OCI-LY7 (cell line): ENCODE measurements around the gene PAK1. TPM values are rescaled to one million over a fixed set of nuclear protein-coding genes. Genes with fewer than 3 reads are reported as not detected.

Experiments used
- BruUV-seq: library from RNA; stranded (reverse); fragments of 400-500 nt; replicated peaks from 2 replicates; lab custom pipeline; 2021; lab: Mats Ljungman, UMichigan
- CTCF ChIA-PET: fragments of 300-600 bp; sonication (Branson Sonifier 250); formaldehyde crosslinking; loops from one replicate; lab custom pipeline; 2022; ENCODE audit warnings: antibody characterized with exemption; ENCODE audit not compliant: unreplicated experiment; lab: Charles Lee
- POLR2A ChIA-PET: fragments of 300-600 bp; sonication (Branson Sonifier 250); formaldehyde crosslinking; loops from one replicate; lab custom pipeline; 2022; ENCODE audit warnings: antibody characterized with exemption; lab: Charles Lee
- DNase-seq: peaks from one replicate; pipeline ENCODE4 v3.0.0-alpha.2; 2015; ENCODE audit warnings: low spot score
- H2AFZ ChIP-seq: fragments of 200-600 bp; sonication (generic), shearing (Covaris generic); 2 replicates; pipeline ENCODE4 v1.6.1; 2014; ENCODE audit warnings: mild to moderate bottlenecking, antibody characterized with exemption, low read length, moderate library complexity
- H3K27ac ChIP-seq: fragments of 200-600 bp; sonication (generic); 2 replicates; pipeline ENCODE4 v1.5.1; 2014; ENCODE audit warnings: mixed run types, low read depth, mild to moderate bottlenecking, moderate library complexity, low read length, inconsistent platforms; ENCODE audit not compliant: poor library complexity, severe bottlenecking
- H3K36me3 ChIP-seq: fragments of 200-600 bp; sonication (generic); 2 replicates; pipeline ENCODE4 v1.6.1; 2014; ENCODE audit warnings: mild to moderate bottlenecking, antibody characterized with exemption, low read length, moderate library complexity, mixed read lengths; ENCODE audit not compliant: insufficient read depth
- H3K4me1 ChIP-seq: fragments of 200-600 bp; sonication (generic); 2 replicates; pipeline ENCODE4 v1.5.1; 2014; ENCODE audit warnings: mild to moderate bottlenecking, low read length; ENCODE audit not compliant: insufficient read depth, poor library complexity, severe bottlenecking
- H3K4me2 ChIP-seq: fragments of 200-600 bp; sonication (generic); 2 replicates; pipeline ENCODE4 v1.6.1; 2014; ENCODE audit warnings: mild to moderate bottlenecking, low read length
- H3K4me3 ChIP-seq: fragments of 200-600 bp; sonication (generic); 2 replicates; pipeline ENCODE4 v1.5.1; 2014; ENCODE audit warnings: mild to moderate bottlenecking, low read depth, low read length; ENCODE audit not compliant: poor library complexity, severe bottlenecking
- H3K79me2 ChIP-seq: fragments of 200-600 bp; sonication (generic); 2 replicates; pipeline ENCODE4 v1.6.1; 2016; ENCODE audit warnings: low read depth, mild to moderate bottlenecking, low read length, moderate library complexity, mixed read lengths; ENCODE audit not compliant: insufficient read depth
- H3K9me2 ChIP-seq: fragments of 200-600 bp; sonication (generic); 2 replicates; pipeline ENCODE4 v1.6.1; 2016; ENCODE audit warnings: mild to moderate bottlenecking, low read length, mixed read lengths; ENCODE audit not compliant: insufficient read depth
- H3K9me3 ChIP-seq: fragments of 200-600 bp; sonication (generic); 2 replicates; pipeline ENCODE4 v1.6.1; 2014; ENCODE audit warnings: mild to moderate bottlenecking, mixed run types, low read length, mixed read lengths
- H4K20me1 ChIP-seq: fragments of 200-600 bp; sonication (generic); 2 replicates; pipeline ENCODE4 v1.6.1; 2014; ENCODE audit warnings: mild to moderate bottlenecking, antibody characterized with exemption, low read length, moderate library complexity, mixed read lengths; ENCODE audit not compliant: insufficient read depth
- CTCF ChIP-seq: fragments of 200-600 bp; sonication (generic); conservative IDR thresholded peaks from 2 replicates; pipeline ENCODE4 v1.5.1; 2014; ENCODE audit warnings: mild to moderate bottlenecking, antibody characterized with exemption, low read length, moderate library complexity, mixed read lengths
- EZH2phosphoT487 ChIP-seq: fragments of 200-600 bp; sonication (generic); IDR thresholded peaks from 2 replicates; pipeline ENCODE4 v1.6.1; 2018; ENCODE audit warnings: low read depth, borderline replicate concordance, mild to moderate bottlenecking, mixed run types, antibody characterized with exemption, low read length, moderate library complexity, mixed read lengths
- intact Hi-C: fragments of 100-400 bp; cut with micrococcal nuclease; formaldehyde crosslinking; loops from one replicate; pipeline ENCODE4 v1.10.0; 2022; ENCODE audit not compliant: unreplicated experiment
- total RNA-seq, 2 experiments: library from RNA; depleted of rRNA in 1 of 2; stranded (reverse); fragments of >200 nt in 1 of 2; shearing (Covaris generic) in 1 of 2; gene quantifications; 2 replicates each; pipeline ENCODE4 v1.2.3, GENCODE V29; 2014 to 2022

The PAK1 gene
- total RNA-seq, 2 experiments from 2014 or later: 1.0 to 3.4 TPM

- no TSS peak for BruUV-seq
- H3K4me2 ChIP-seq: no peak overlapping the region
- no peaks in the 10 kb centered on the region for H3K36me3 ChIP-seq
- ChIA-PET POLR2A (interaction anchor here (1.0 kb wide), 1 partner anchor 10 kb away, joined by 3 read pairs; no protein-coding TSS in a partner anchor), CTCF (no interaction called here)
- no peaks in the 10 kb centered on the region for H3K4me1 ChIP-seq
- DNase-seq: no peak
- H3K9me2 ChIP-seq: no peaks in the 10 kb centered on the region
- no peak overlapping the region for H3K27ac ChIP-seq
- TF ChIP-seq CTCF: no peak
- H3K4me3 ChIP-seq: no peak overlapping the region
- intact Hi-C loops: no loop called here
- no peaks in the 10 kb centered on the region for H4K20me1 ChIP-seq
- H3K79me2 ChIP-seq: no peaks in the 10 kb centered on the region
- no peak overlapping the region for H2AFZ ChIP-seq
- H3K9me3 ChIP-seq: no peaks in the 10 kb centered on the region
These were observed 59.9 kb downstream of the PAK1 start for GRCh38 chr11:77413850-77414460.

GRCh38 chr11:77412814-77413213 is 61.1 kb downstream of the PAK1 start:
- Histone ChIP-seq H3K4me2 (no peak overlapping the region), H4K20me1 (no peaks in the 10 kb centered on the region), H3K79me2 (no peaks in the 10 kb centered on the region), H3K4me1 (no peaks in the 10 kb centered on the region), H3K36me3 (no peaks in the 10 kb centered on the region), H3K27ac (no peak overlapping the region), H3K9me2 (no peaks in the 10 kb centered on the region), H2AFZ (no peak overlapping the region), H3K4me3 (no peak overlapping the region), H3K9me3 (no peaks in the 10 kb centered on the region)
- ChIA-PET CTCF (no interaction called here), POLR2A (no interaction called here)
- intact Hi-C loops: no loop called here
- TF ChIP-seq CTCF (no peak), EZH2phosphoT487 (no peak)
- BruUV-seq: no TSS peak
- DNase-seq: no peak

GRCh38 chr11:77411717-77412441 is 62.0 kb downstream of the PAK1 start:
- Histone ChIP-seq H3K4me3 (no peak overlapping the region), H3K9me2 (no peaks in the 10 kb centered on the region), H3K9me3 (no peaks in the 10 kb centered on the region), H3K4me2 (peak overlapping the region; percentile 20; the same call in 1 of the 2 replicates), H3K79me2 (no peaks in the 10 kb centered on the region), H4K20me1 (no peaks in the 10 kb centered on the region), H3K36me3 (no peaks in the 10 kb centered on the region), H3K27ac (no peak overlapping the region), H3K4me1 (no peaks in the 10 kb centered on the region), H2AFZ (no peak overlapping the region)
- TF ChIP-seq CTCF: no peak
- no peak for TF ChIP-seq EZH2phosphoT487
- POLR2A ChIA-PET: no interaction called here
- CTCF ChIA-PET: no interaction called here
- peak; percentile 4 for DNase-seq
- intact Hi-C loops: no loop called here
- no TSS peak for BruUV-seq
